Nephron progenitor cell (in vitro differentiated cells): ENCODE results near the gene SSR4.
A peak's percentile ranks its signal among the peaks of the same experiment; 100 is the strongest.

ENCODE experiments used
- DNase-seq: peaks from one replicate; pipeline ENCODE4 v3.0.0; 2021
- H3K27ac Mint-ChIP-seq: 2 replicates; pipeline ENCODE4 v1.8.0; 2021; ENCODE audit warnings: mild to moderate bottlenecking, moderate library complexity, mixed read lengths
- H3K27me3 Mint-ChIP-seq: 2 replicates; pipeline ENCODE4 v1.8.0; 2021; ENCODE audit warnings: mild to moderate bottlenecking, low read depth, mixed read lengths; ENCODE audit not compliant: poor library complexity
- H3K36me3 Mint-ChIP-seq: 2 replicates; pipeline ENCODE4 v1.8.0; 2021; ENCODE audit warnings: low read depth, mixed read lengths
- H3K4me1 Mint-ChIP-seq: 2 replicates; pipeline ENCODE4 v1.8.0; 2021; ENCODE audit warnings: mixed read lengths
- H3K4me3 Mint-ChIP-seq: 2 replicates; pipeline ENCODE4 v1.8.0; 2021; ENCODE audit warnings: mild to moderate bottlenecking, moderate library complexity, mixed read lengths
- H3K9me3 Mint-ChIP-seq: 2 replicates; pipeline ENCODE4 v1.8.0; 2021; ENCODE audit warnings: mild to moderate bottlenecking, moderate library complexity, mixed read lengths
- CTCF ChIP-seq: fragments of 200-600 bp; sonication (generic); IDR thresholded peaks from 2 replicates; pipeline ENCODE4 v1.5.0; 2021; ENCODE audit warnings: antibody characterized with exemption

Gene SSR4

GRCh38 chrX:153793291-153793690 lies 1.2 kb upstream of the SSR4 start:
- peaks cover 23% of the 10 kb centered on the region for H3K4me1 Mint-ChIP-seq
- TF ChIP-seq CTCF: no peak
- peak overlapping the region; percentile 92 for H3K4me3 Mint-ChIP-seq
- peaks cover under 1% of the 10 kb centered on the region for H3K27me3 Mint-ChIP-seq
- H3K36me3 Mint-ChIP-seq: peaks cover 19% of the 10 kb centered on the region
- peaks cover 52% of the 10 kb centered on the region for H3K9me3 Mint-ChIP-seq
- no peak for DNase-seq
- peak overlapping the region; percentile 84 for H3K27ac Mint-ChIP-seq

GRCh38 chrX:153794897-153795816 lies 689 bp downstream of the SSR4 start:
- no peak for TF ChIP-seq CTCF
- peak; percentile 30 for DNase-seq
- H3K27ac Mint-ChIP-seq: no peak overlapping the region
- peaks cover 20% of the 10 kb centered on the region for H3K36me3 Mint-ChIP-seq
- H3K9me3 Mint-ChIP-seq: peaks cover 56% of the 10 kb centered on the region
- peaks cover 23% of the 10 kb centered on the region for H3K4me1 Mint-ChIP-seq
- H3K4me3 Mint-ChIP-seq: peak overlapping the region; percentile 92
- no peaks in the 10 kb centered on the region for H3K27me3 Mint-ChIP-seq

- Mint-ChIP-seq H3K4me3 (no peak overlapping the region), H3K36me3 (peaks cover 12% of the 10 kb centered on the region), H3K9me3 (peaks cover 59% of the 10 kb centered on the region), H3K27ac (no peak overlapping the region), H3K27me3 (no peaks in the 10 kb centered on the region), H3K4me1 (peaks cover 31% of the 10 kb centered on the region)
- TF ChIP-seq CTCF: no peak
- no peak for DNase-seq
These were observed 3.0 kb downstream of the SSR4 start for GRCh38 chrX:153797415-153798015.

- Mint-ChIP-seq H3K9me3 (peaks cover 54% of the 10 kb centered on the region), H3K4me3 (no peak overlapping the region), H3K27ac (no peak overlapping the region), H3K36me3 (peaks cover 12% of the 10 kb centered on the region), H3K27me3 (no peaks in the 10 kb centered on the region), H3K4me1 (peaks cover 27% of the 10 kb centered on the region)
- DNase-seq: no peak
- no peak for TF ChIP-seq CTCF
These were observed 4.9 kb downstream of the SSR4 start for GRCh38 chrX:153799326-153799725.

GRCh38 chrX:153800177-153800722 lies 5.8 kb downstream of the SSR4 start:
- H3K27me3 Mint-ChIP-seq: no peaks in the 10 kb centered on the region
- peaks cover 12% of the 10 kb centered on the region for H3K36me3 Mint-ChIP-seq
- H3K27ac Mint-ChIP-seq: no peak overlapping the region
- no peak for TF ChIP-seq CTCF
- peaks cover 27% of the 10 kb centered on the region for H3K4me1 Mint-ChIP-seq
- DNase-seq: no peak
- no peak overlapping the region for H3K4me3 Mint-ChIP-seq
- peaks cover 54% of the 10 kb centered on the region for H3K9me3 Mint-ChIP-seq
